ENCODE data around the gene MVP. TPM values are rescaled to one million over a fixed set of nuclear protein-coding genes. Genes with fewer than 3 reads are reported as not detected.

The MVP gene
- total RNA-seq, 1 donor from 2014 or later, result 27.4 TPM

DNA sequence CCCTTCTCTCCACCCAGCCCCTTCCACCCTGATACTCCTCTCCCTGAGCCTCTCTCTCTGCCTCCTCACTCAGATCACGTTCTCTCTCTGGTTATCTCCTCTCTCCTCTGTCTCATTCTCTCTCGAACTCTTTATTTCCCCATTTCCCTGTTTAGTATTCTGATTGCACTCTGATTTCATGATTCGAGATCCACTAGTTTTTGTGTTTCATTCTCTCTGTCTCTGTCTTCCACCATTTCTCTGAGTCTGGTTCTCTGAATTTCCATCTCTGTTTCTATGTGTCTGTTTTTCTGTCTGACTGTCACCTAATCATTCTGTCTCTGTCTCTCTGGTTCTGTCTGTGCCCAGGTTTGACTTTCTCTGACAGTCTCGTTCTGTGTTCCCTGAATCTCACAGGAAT lies 77.1 kb downstream of the MVP start:
- no peak for DNase-seq (ENCODE audit: extremely low spot score, unreplicated experiment)
- no peaks in the 10 kb centered on the region for H3K9me3 Mint-ChIP-seq
- H3K27me3 Mint-ChIP-seq, result peaks cover 36% of the 10 kb centered on the region
- peaks cover 6% of the 10 kb centered on the region for H3K4me1 Mint-ChIP-seq (ENCODE audit: unreplicated experiment)
- no peak overlapping the region for H3K4me3 Mint-ChIP-seq
- H3K36me3 Mint-ChIP-seq, result no peaks in the 10 kb centered on the region
- TF ChIP-seq, protein P1, sequence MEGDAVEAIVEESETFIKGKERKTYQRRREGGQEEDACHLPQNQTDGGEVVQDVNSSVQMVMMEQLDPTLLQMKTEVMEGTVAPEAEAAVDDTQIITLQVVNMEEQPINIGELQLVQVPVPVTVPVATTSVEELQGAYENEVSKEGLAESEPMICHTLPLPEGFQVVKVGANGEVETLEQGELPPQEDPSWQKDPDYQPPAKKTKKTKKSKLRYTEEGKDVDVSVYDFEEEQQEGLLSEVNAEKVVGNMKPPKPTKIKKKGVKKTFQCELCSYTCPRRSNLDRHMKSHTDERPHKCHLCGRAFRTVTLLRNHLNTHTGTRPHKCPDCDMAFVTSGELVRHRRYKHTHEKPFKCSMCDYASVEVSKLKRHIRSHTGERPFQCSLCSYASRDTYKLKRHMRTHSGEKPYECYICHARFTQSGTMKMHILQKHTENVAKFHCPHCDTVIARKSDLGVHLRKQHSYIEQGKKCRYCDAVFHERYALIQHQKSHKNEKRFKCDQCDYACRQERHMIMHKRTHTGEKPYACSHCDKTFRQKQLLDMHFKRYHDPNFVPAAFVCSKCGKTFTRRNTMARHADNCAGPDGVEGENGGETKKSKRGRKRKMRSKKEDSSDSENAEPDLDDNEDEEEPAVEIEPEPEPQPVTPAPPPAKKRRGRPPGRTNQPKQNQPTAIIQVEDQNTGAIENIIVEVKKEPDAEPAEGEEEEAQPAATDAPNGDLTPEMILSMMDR (conservative IDR thresholded peaks at IDR 0.05), result no peak
- no peak overlapping the region for H3K27ac Mint-ChIP-seq

Other genes starting within 250 kb of the MVP start
- gene SPN, start 157.2 kb upstream of the MVP start, total RNA-seq (ENCODE audit: low replicate concordance), result 0.14 and 0.31 TPM in 2 replicates
- 92.3 and 129 TPM in 2 replicates for gene QPRT, start 141.3 kb upstream of the MVP start, total RNA-seq (ENCODE audit: low replicate concordance)
- gene C16orf54, start 74.5 kb upstream of the MVP start, total RNA-seq (ENCODE audit: low replicate concordance), result 2.1 and 3.3 TPM in 2 replicates
- 0.85 and 1.5 TPM in 2 replicates for gene ZG16, start 42.2 kb upstream of the MVP start, total RNA-seq (ENCODE audit: low replicate concordance)
- gene KIF22, start 29.7 kb upstream of the MVP start, total RNA-seq (ENCODE audit: low replicate concordance), result 54.8 and 112 TPM in 2 replicates
- 207 and 294 TPM in 2 replicates for gene MAZ, start 13.9 kb upstream of the MVP start, total RNA-seq (ENCODE audit: low replicate concordance)
- 1.4 and 15.1 TPM in 2 replicates for gene PRRT2, start 8.3 kb upstream of the MVP start, total RNA-seq (ENCODE audit: low replicate concordance)
- 25.5 and 33.5 TPM in 2 replicates for gene PAGR1, start 4.3 kb upstream of the MVP start, total RNA-seq (ENCODE audit: low replicate concordance)
- gene CDIPT, start 42.8 kb downstream of the MVP start, total RNA-seq (ENCODE audit: low replicate concordance), result 58.0 and 73.3 TPM in 2 replicates
- 19.3 and 19.4 TPM in 2 replicates for gene SEZ6L2, start 79.1 kb downstream of the MVP start, total RNA-seq (ENCODE audit: low replicate concordance)
- gene ASPHD1, start 80.0 kb downstream of the MVP start, total RNA-seq (ENCODE audit: low replicate concordance), result 7.8 TPM in 2 replicates
- 17.9 and 20.6 TPM in 2 replicates for gene KCTD13, start 105.8 kb downstream of the MVP start, total RNA-seq (ENCODE audit: low replicate concordance)
- gene TMEM219, start 141.6 kb downstream of the MVP start, total RNA-seq (ENCODE audit: low replicate concordance), result 72.4 and 73.5 TPM in 2 replicates
- gene TAOK2, start 153.4 kb downstream of the MVP start, total RNA-seq (ENCODE audit: low replicate concordance), result 42.6 and 52.4 TPM in 2 replicates
- gene HIRIP3, start 175.2 kb downstream of the MVP start, total RNA-seq (ENCODE audit: low replicate concordance), result 13.7 and 20.9 TPM in 2 replicates
- 52.8 and 78.7 TPM in 2 replicates for gene INO80E, start 175.8 kb downstream of the MVP start, total RNA-seq (ENCODE audit: low replicate concordance)
- gene DOC2A, start 190.6 kb downstream of the MVP start, total RNA-seq (ENCODE audit: low replicate concordance), result 6.9 and 9.7 TPM in 2 replicates
- not detected in 2 replicates for gene C16orf92, start 202.7 kb downstream of the MVP start, total RNA-seq (ENCODE audit: low replicate concordance)
- 0.31 and 2.1 TPM in 2 replicates for gene TLCD3B, start 210.8 kb downstream of the MVP start, total RNA-seq (ENCODE audit: low replicate concordance)
- gene ALDOA, start 245.3 kb downstream of the MVP start, total RNA-seq (ENCODE audit: low replicate concordance), result 620 and 1,017 TPM in 2 replicates

All from type B pancreatic cell (in vitro differentiated cells).